CD14-positive monocyte (primary cell): ENCODE measurements around the gene RABL6. TPM values are rescaled to one million over a fixed set of nuclear protein-coding genes. Genes with fewer than 3 reads are reported as not detected.
A peak's percentile ranks its signal among the peaks of the same experiment; 100 is the strongest.

ENCODE experiments used
- DNase-seq, 3 donors: peaks; one replicate each; pipeline ENCODE4 v3.0.0-alpha.2; 2011 to 2022
- H2AFZ ChIP-seq: 2 replicates; pipeline ENCODE4 v1.6.0; 2012; ENCODE audit warnings: mild to moderate bottlenecking, low read depth, low read length, inconsistent platforms; ENCODE audit not compliant: insufficient read depth, poor library complexity, severe bottlenecking
- H3K27ac ChIP-seq, 2 donors: 1 replicate in 1 of 2; 2 replicates in 1 of 2; pipeline ENCODE4 v1.5.1; 2012 to 2013; ENCODE audit warnings: low read length in 2 of 2, control low read depth in 1 of 2, inconsistent platforms in 1 of 2, low read depth in 1 of 2, mild to moderate bottlenecking in 1 of 2
- H3K27me3 ChIP-seq, 2 donors: one replicate each; pipeline versions ENCODE4 v1.6.0 to v1.6.1; 2011 to 2013; ENCODE audit warnings: low read length in 2 of 2; ENCODE audit not compliant: control insufficient read depth in 2 of 2, insufficient read depth in 2 of 2
- H3K36me3 ChIP-seq, 2 donors: replicated peaks in 1 of 2; 1 replicate in 1 of 2; 2 replicates in 1 of 2; pipeline versions ENCODE4 v1.5.1 to v1.6.1; 2012 to 2013; ENCODE audit warnings: low read length in 2 of 2, control low read depth in 1 of 2, inconsistent platforms in 1 of 2, mild to moderate bottlenecking in 1 of 2; ENCODE audit not compliant: insufficient read depth in 2 of 2, control insufficient read depth in 1 of 2
- H3K4me1 ChIP-seq, 2 donors: 1 replicate in 1 of 2; 2 replicates in 1 of 2; pipeline versions ENCODE4 v1.5.1 to v1.6.1; 2012 to 2013; ENCODE audit warnings: low read length in 2 of 2, control low read depth in 1 of 2, inconsistent platforms in 1 of 2, mild to moderate bottlenecking in 1 of 2, moderate library complexity in 1 of 2; ENCODE audit not compliant: insufficient read depth in 2 of 2, control insufficient read depth in 1 of 2
- H3K4me2 ChIP-seq: replicated peaks from 2 replicates; pipeline ENCODE3; 2012; ENCODE audit warnings: low read length, moderate library complexity, mild to moderate bottlenecking; ENCODE audit not compliant: poor library complexity, severe bottlenecking; ENCODE audit errors: extremely low read depth
- H3K4me3 ChIP-seq, 3 experiments: fragments of 200-600 bp in 1 of 3; sonication (generic) in 1 of 3; replicated peaks in 1 of 3; 1 replicate in 2 of 3; 2 replicates in 1 of 3; pipeline ENCODE4 v1.5.1; 2011 to 2013; ENCODE audit warnings: low read length in 3 of 3, mild to moderate bottlenecking in 3 of 3, control low read depth in 2 of 3, low read depth in 2 of 3, inconsistent platforms in 1 of 3, moderate library complexity in 1 of 3
- H3K79me2 ChIP-seq: 2 replicates; pipeline ENCODE4 v1.6.0; 2012; ENCODE audit warnings: mild to moderate bottlenecking, control low read depth, inconsistent platforms, low read length, moderate library complexity; ENCODE audit not compliant: insufficient read depth
- H3K9ac ChIP-seq: 2 replicates; pipeline ENCODE4 v1.6.0; 2017; ENCODE audit warnings: low read length, mild to moderate bottlenecking; ENCODE audit not compliant: insufficient read depth, poor library complexity, severe bottlenecking
- H3K9me3 ChIP-seq, 2 donors: replicated peaks in 1 of 2; 1 replicate in 1 of 2; 2 replicates in 1 of 2; pipeline versions ENCODE4 v1.5.1 to v1.6.1; 2012 to 2013; ENCODE audit warnings: low read length in 2 of 2, control low read depth in 1 of 2; ENCODE audit not compliant: control insufficient read depth in 1 of 2, insufficient read depth in 1 of 2
- H4K20me1 ChIP-seq: 2 replicates; pipeline ENCODE4 v1.6.0; 2012; ENCODE audit warnings: mild to moderate bottlenecking, low read length, control low read depth, moderate library complexity; ENCODE audit not compliant: insufficient read depth
- H3K27ac Mint-ChIP-seq, 7 donors: one replicate each; pipeline ENCODE4 v1.8.0; 2020; ENCODE audit warnings: mild to moderate bottlenecking in 7 of 7, mixed read lengths in 7 of 7, moderate library complexity in 6 of 7, inconsistent platforms in 2 of 7
- H3K27me3 Mint-ChIP-seq, 3 donors: one replicate each; pipeline ENCODE4 v1.8.0; 2021 to 2022; ENCODE audit warnings: low read depth in 3 of 3, mild to moderate bottlenecking in 3 of 3, mixed read lengths in 3 of 3, moderate library complexity in 3 of 3, inconsistent platforms in 1 of 3
- H3K36me3 Mint-ChIP-seq, 2 donors: one replicate each; pipeline ENCODE4 v1.8.0; 2020; ENCODE audit warnings: mixed read lengths in 2 of 2, inconsistent platforms in 1 of 2, mild to moderate bottlenecking in 1 of 2
- H3K4me1 Mint-ChIP-seq: one replicate; pipeline ENCODE4 v1.8.0; 2020; ENCODE audit warnings: mild to moderate bottlenecking, mixed read lengths
- H3K4me3 Mint-ChIP-seq, 2 donors: one replicate each; pipeline ENCODE4 v1.8.0; 2020; ENCODE audit warnings: mild to moderate bottlenecking in 2 of 2, mixed read lengths in 2 of 2, moderate library complexity in 1 of 2
- H3K9me3 Mint-ChIP-seq, 7 donors: one replicate each; pipeline ENCODE4 v1.8.0; 2020 to 2022; ENCODE audit warnings: mixed read lengths in 7 of 7, mild to moderate bottlenecking in 6 of 7, moderate library complexity in 6 of 7, inconsistent platforms in 2 of 7
- WGBS: methylation state at CpG from one replicate; pipeline ENCODE4 v1.1.5; 2013; ENCODE audit warnings: missing lambda C conversion rate; ENCODE audit not compliant: insufficient coverage; 5-methylcytosine and 5-hydroxymethylcytosine counted together
- intact Hi-C, 2 donors: fragments of 100-400 bp; cut with micrococcal nuclease; formaldehyde crosslinking; loops; one replicate each; pipeline versions ENCODE4 v1.15.0 to v1.15.1; 2023
- polyA plus RNA-seq, 3 donors: library from polyadenylated mRNA; depleted of rRNA in 1 of 3; unstranded in 2 of 3; stranded (reverse) in 1 of 3; fragments of 300-500 nt in 2 of 3; fragments of >200 nt in 1 of 3; fragmentation: Illumina TruSeq in 2 of 3; gene quantifications; 1 replicate in 2 of 3; 2 replicates in 1 of 3; pipeline ENCODE4 v1.2.3, GENCODE V29; 2012 to 2021
- TF ChIP-seq, protein P1 (sequence below): fragments of 200-600 bp; IDR thresholded peaks from one replicate; pipeline ENCODE4 v1.8.0; 2022; ENCODE audit warnings: antibody characterized with exemption, mild to moderate bottlenecking

The RABL6 gene
- polyA plus RNA-seq, 3 donors, result 6.7 to 30.9 (median 8.1) TPM

DNA sequence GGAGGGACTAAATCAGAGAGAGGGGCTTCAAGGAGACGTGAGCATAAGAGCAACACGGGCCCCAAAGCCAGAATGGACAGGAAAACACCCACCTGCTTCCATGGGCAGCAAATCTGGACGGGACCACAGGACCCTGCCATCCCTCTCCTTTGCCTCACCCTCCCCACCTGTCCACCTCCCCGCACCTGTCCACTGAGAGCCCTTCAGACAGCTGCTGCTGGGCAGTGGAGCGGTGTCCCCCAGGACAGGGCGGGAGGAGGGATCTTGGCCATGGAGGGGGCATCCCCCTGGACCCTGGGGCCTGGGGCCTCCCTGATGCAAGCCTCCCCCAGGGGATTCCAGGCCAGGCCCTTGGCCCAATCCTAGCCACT lies 9.1 kb upstream of the RABL6 start:
- intact Hi-C loops, result no loop called here
- TF ChIP-seq, protein P1, sequence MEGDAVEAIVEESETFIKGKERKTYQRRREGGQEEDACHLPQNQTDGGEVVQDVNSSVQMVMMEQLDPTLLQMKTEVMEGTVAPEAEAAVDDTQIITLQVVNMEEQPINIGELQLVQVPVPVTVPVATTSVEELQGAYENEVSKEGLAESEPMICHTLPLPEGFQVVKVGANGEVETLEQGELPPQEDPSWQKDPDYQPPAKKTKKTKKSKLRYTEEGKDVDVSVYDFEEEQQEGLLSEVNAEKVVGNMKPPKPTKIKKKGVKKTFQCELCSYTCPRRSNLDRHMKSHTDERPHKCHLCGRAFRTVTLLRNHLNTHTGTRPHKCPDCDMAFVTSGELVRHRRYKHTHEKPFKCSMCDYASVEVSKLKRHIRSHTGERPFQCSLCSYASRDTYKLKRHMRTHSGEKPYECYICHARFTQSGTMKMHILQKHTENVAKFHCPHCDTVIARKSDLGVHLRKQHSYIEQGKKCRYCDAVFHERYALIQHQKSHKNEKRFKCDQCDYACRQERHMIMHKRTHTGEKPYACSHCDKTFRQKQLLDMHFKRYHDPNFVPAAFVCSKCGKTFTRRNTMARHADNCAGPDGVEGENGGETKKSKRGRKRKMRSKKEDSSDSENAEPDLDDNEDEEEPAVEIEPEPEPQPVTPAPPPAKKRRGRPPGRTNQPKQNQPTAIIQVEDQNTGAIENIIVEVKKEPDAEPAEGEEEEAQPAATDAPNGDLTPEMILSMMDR, result no peak
- Histone ChIP-seq H3K4me2 (no peak overlapping the region), H3K9ac (no peak overlapping the region), H3K79me2 (no peaks in the 10 kb centered on the region), H4K20me1 (peaks cover 7% of the 10 kb centered on the region), H3K27me3 (peaks cover 34 to 66% of the 10 kb centered on the region in 2 donors), H3K4me1 (peaks cover 26 to 33% of the 10 kb centered on the region in 2 donors), H2AFZ (no peak overlapping the region), H3K9me3 (no peaks in the 10 kb centered on the region), H3K27ac (no peak overlapping the region), H3K36me3 (no peaks in the 10 kb centered on the region), H3K4me3 (no peak overlapping the region)
- peaks cover 0 to 16% (median 1%) of the 10 kb centered on the region in 7 donors for H3K9me3 Mint-ChIP-seq
- H3K27me3 Mint-ChIP-seq, result peaks cover 66 to 83% (median 73%) of the 10 kb centered on the region in 3 donors
- H3K27ac Mint-ChIP-seq, result no peak overlapping the region
- peaks cover 30% of the 10 kb centered on the region for H3K4me1 Mint-ChIP-seq
- peak overlapping the region in 1 of 2 donors; percentile 68 for H3K4me3 Mint-ChIP-seq
- peaks cover 2 to 9% of the 10 kb centered on the region in 2 donors for H3K36me3 Mint-ChIP-seq
- no peak for DNase-seq
- WGBS, result 93% methylated on average over 4 of the region's 6 CpGs

DNA sequence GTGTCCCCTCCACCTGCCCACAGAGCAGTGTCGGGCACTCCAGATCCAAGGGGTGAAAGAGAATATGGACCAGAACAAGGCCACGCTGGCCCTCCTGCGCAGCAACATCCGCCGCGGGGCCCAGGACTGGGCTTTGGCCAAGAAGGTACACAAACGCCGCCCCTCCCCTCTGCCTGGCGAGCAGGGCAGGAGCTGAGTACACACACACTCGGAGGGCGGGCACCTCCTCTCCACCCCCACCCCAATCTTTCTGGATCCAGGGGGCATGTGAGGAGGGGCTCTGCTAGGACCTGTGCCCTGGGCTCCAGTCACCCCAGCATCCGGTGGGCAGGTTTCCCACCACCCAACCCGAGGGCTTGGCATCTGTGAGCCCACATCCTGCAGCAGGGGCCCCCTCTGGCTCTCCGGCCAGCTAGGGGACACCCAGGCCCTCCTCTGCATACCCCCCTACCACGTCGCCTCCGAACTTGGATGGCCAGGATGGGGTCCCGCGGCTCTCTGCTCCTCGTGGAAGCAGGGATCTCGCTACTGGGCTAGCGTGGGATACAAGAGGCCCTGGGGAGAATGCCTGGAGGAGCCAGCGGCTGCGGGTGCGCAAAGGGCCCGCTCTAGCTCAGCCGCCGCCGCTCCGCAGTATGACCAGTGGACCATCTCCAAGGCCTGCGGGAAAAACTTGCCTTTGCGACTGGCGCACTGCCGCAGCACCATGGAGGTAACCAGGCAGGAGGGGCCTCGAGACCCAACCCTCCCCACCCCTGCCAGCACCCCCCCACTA lies 8.5 kb upstream of the RABL6 start:
- H3K4me3 ChIP-seq, result peak overlapping the region in 2 of 3 experiments; percentile 33 to 70
- Mint-ChIP-seq H3K36me3 (peaks cover 6 to 13% of the 10 kb centered on the region in 2 donors), H3K9me3 (peaks cover 0 to 18% (median 3%) of the 10 kb centered on the region in 7 donors), H3K4me1 (peaks cover 30% of the 10 kb centered on the region), H3K4me3 (peak overlapping the region in 1 of 2 donors; percentile 68), H3K27ac (no peak overlapping the region), H3K27me3 (peaks cover 66 to 85% (median 73%) of the 10 kb centered on the region in 3 donors)
- H3K79me2 ChIP-seq, result no peaks in the 10 kb centered on the region
- no peak overlapping the region for H2AFZ ChIP-seq
- 24% methylated on average over 33 of the region's 35 CpGs for WGBS
- H3K9ac ChIP-seq, result no peak overlapping the region
- no peaks in the 10 kb centered on the region for H3K36me3 ChIP-seq
- no peak for DNase-seq
- H3K9me3 ChIP-seq, result no peaks in the 10 kb centered on the region
- peaks cover 26 to 33% of the 10 kb centered on the region in 2 donors for H3K4me1 ChIP-seq
- TF ChIP-seq, protein P1, result no peak
- intact Hi-C loops, result no loop called here
- H3K27me3 ChIP-seq, result peaks cover 34 to 66% of the 10 kb centered on the region in 2 donors
- peak overlapping the region; percentile 79 for H3K4me2 ChIP-seq
- H4K20me1 ChIP-seq, result peaks cover 7% of the 10 kb centered on the region
- no peak overlapping the region for H3K27ac ChIP-seq
